ENCODE results near the gene GPR160. TPM values are rescaled to one million over a fixed set of nuclear protein-coding genes. Genes with fewer than 3 reads are reported as not detected.

The GPR160 gene
- total RNA-seq, 1 donor from 2014 or later: 1.3 TPM

DNA sequence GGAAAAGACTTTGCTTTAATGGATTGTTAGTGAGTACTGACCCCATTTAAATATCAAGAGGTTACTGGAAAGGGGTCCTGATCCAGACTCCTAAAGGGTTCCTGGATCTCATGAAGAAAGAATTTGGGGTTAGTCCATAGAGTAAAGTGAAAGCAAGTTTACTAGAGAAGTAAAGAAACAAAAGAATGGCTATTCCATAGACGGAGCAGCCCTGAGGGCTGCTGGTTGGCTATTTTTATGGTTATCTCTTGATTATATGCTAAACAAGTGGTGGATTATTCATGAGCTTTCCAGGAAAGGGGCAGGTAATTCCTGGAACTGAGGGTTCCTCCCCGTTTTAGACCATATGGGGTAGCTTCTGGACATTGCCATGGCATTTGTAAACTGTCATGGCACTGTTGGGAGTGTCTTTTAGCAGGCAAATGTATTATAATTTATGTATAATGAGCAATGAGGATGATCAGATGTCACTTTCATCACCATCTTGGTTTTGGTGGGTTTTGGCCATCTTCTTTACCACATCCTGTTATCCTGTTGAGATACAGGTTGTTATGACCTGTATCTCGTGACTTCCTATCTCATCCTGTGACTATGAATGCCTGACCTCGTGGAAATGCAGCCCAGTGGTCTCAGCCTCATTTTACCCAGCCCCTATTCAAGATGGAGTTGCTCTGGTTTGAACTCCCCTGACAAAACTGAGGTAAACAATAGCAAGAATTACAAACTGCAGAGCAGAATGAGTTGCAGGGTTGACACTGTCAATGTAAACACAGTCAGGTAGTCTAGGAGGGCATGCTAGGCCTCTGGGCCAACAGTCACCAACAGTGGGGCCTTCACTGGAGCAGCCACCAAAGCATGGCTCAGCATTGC lies 10.3 kb upstream of the GPR160 start:
- no peak for DNase-seq

DNA sequence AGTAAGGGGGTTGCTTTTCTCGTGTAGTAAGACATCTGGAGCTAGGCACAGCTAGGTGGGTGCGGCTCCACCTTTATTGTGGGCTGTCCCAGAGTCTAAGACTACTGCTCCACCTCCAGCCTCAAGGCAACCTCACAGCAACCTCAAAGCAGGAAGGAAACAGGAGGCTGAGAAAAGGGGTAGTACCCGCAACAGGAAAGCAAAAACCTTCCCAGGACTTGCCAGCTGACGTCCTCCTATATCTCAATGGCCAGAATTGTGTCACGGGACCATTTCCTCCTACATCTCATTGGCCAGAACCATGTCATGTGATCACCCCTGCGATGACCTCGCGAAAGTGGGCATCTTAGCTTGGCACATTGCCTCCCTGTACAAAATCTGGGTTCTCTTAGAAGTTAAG lies 4.3 kb upstream of the GPR160 start:
- DNase-seq: no peak

DNA sequence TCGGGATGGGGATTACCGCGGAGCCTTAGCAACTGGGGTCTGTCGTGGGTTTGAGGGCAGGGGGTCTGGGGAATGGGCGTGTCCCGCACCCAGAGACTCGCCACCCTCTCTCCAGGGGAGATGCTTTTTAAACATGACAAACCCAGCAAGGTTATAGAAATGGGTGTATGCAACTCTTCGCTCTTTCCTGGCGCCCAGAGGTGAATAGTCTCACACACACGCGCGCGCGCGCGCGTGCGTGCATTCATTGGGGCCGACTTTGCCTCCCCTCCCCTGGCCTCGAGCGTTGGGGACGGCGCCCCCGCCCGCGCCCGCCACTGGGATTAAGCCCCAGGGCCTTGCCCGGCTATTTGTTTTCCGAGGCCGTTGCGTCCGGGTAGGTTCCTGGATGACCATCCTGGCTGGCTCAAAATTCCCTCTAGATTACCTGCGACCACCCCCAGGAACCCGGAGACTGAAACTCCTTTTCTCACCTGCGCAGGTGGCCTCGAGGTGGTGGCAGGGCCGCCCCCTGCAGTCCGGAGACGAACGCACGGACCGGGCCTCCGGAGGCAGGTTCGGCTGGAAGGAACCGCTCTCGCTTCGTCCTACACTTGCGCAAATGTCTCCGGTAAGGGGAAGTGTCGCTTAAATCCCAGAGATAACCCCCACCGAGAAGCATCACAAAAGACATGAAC lies 777 bp downstream of the GPR160 start:
- peak; percentile 15 for DNase-seq

DNA sequence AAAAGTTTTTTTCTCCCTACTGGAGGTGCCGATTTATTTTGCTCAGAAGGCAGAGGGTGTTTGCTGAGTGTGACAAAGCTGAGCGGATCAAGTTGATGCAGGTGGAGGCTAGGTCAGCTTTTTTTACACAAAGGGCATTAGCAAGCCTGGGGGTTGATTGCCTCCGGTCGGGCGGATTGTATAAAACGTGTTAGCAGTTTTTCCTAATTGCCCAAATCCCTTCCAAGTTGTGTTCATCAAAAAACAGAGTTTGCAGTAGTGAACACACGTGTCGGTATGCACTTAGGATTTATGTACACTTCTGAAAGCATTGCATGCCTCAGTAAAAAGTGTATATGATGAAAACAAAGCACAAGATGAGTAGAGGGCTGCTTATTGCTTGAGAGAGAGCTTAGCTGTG lies 2.6 kb downstream of the GPR160 start:
- DNase-seq: no peak

DNA sequence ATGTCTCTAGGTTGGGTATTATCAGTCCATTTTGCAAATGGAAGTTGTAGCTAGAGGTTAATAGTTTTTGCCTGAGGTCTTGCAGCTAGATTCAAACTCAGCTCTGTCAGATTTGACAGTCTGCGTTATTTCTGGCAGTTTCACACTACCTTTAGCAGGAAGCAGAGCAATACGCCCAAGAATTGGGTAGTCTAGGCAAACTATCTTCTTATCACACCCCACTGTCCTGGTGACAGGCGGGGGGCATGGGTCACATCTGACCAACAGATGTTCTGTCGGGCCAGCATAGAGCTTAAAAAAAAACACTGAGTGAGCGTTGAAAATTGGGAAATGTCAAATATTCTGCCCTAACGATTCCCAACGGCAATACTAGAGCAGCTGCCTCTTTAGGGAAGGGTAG lies 5.7 kb downstream of the GPR160 start:
- no peak for DNase-seq

DNA sequence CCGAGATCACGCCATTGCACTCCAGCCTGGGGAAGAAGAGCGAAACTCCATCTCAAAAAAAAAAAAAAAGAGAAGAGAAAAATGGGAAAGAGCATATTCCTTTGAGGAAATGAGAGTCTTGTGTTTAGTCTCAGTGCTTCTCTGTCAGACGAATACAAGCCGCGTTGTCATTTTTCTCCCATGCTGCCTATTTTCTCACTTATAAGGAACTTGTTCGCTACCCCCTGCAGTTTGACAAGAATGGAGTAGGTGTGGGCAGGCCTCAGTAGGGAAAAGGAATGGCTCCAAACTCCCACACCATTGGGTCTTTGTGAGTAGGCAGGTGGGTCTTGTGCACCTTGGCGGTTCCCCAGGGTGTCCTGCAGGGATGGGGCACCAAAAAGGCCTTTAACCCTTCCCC lies 6.5 kb downstream of the GPR160 start:
- DNase-seq: no peak

DNA sequence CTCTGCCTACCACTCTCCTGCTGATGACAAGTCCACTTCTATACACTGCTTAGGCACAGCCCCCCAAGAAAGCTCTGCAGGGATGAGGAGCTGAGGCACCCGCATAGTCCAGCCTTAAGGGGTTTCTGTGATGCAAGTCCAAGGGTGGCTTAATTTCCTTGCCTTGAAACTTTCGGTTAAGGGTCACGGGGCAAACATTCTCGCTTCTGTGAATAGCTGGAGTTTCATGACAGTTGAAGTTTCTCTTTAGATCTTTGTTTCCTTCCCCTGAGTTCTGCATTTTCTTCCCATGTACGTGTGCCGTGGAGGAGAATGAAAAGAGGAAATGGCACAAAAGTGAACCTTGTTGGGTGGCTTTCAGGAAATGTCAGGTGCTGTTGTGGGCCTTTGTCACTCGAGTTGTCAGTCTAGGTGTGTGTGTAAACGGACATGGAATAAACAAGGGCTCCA lies 7.0 kb downstream of the GPR160 start:
- DNase-seq: peak; percentile 12

DNA sequence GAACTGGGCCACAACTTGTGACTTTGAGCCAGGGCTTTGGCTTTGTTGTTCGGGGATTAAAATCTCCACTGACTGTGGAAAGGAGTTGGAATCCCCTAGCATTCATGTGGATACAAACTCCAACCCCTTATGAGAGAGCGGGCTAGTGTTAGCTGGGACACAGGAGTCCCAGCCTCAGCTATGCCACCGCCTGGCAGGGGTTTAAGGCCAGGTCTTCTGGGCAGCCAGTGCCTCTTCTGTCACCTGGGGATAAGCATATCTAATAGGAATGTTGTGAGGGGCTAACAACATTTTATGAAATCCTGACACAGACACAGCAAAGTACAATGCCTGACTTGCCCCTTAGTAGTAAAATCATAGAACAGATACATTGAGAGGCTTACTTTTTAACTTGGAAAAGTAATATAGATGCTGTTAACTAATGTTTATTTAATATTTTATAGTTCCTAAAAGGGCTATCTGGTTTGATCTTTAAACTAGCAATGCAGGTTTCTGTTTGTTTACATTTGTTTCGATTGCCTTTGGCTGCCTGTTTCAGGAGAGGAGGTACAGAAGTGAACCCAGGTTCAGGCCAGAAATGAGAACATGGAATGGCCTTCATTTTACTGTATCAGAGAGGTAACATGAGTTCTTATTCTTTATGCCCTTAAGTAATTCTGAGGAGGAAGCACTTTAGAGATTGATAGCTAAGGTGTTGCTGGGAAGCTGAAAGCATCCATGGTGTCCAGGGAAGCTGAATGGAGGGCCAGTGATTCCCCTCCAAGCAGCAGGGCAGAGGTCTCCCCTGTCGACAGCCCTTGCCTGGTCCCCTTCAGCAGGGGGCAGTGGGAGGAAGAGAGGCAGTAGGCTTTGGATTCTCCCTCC lies 8.7 kb downstream of the GPR160 start:
- DNase-seq: no peak

DNA sequence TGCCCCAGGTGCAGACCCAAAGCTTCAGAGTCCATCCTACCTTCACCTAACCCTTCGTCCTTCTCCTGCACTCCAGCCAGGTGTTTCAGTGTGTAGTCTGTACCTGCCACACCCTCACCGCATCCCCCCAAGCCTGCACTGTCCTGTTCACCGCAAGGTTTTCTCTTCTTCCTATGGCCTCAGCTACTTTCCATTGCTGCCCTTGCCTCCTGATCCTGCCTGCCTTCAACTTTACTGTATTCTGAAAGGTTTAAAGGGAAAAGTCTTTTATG lies 9.3 kb downstream of the GPR160 start:
- DNase-seq: no peak

DNA sequence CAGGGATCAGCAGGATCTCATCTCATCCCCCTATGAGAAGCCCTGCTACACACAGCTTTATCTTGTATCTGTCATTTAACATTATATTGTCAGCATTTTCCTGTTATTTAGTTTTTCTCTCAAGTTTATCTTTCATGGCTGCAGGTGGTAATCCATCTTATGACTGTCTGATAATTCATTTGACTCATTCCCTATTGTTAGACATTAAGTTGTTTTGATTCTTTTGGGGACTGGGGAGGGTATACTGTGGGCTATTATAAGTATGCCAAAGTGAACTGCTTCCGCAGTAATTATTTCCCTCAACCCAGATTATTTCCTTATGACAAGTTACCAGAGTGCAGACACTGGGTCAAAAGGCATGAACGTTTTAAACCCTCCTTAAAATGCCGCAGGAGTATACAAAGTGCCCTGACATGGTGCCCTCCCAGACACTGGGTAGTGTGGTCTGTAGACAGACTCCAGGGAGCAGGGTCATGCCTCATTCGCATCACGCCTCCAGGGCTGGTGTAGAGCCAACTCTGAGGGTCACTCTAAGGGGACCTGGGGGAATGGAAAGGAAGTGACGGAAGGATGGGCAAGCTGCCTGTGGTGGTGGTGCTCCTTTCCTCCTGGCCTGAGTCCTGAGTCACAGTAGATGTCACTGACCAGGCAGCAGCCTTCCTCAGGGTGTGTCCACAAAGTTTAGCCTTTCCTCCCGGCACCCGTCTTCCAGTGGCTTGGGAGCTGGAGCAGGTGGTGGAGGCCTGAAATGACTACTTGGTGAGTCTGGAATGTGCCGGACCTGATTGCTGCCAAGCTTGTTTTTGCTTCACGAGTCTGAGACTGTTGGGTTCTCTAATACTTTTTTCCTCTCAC lies 11.6 kb downstream of the GPR160 start:
- peak; percentile 5 for DNase-seq

DNA sequence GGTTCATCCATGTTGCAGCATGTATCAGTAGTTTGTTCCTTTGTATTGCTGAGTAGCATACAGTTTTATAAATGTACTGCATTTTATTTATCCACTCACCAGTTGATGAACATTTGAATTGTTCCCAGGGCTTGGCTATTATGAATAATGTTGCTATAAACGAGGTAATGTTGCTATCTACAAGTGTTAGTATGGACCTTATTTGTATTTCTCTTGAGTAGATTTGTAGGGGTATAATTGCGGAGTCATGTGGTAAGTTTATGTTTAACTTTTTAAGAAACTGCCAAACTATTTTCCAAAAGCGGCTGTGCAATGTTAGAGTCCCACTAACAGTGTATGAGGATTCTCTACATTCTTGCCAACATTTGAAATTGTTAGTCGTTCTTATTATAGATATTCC lies 13.0 kb downstream of the GPR160 start:
- DNase-seq: no peak

DNA sequence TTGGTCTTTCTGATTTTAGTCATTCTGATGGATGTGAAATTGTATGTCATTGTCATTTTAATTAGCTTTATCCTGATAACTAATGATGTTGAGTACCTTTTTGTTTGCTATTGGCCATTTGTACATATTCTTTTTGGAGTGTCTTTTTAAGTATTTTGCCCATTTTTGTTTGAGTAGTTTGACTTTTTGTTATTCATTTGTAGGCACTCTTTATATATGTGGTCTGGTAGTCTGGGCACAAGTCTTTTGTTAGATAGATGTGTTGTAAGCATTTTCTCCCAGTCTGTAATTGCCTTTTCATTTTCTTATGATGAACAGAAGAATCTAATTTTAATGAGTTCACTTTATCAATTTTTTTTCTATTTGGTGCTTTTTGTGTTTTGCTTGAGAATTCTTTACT lies 14.6 kb downstream of the GPR160 start:
- DNase-seq: no peak

DNA sequence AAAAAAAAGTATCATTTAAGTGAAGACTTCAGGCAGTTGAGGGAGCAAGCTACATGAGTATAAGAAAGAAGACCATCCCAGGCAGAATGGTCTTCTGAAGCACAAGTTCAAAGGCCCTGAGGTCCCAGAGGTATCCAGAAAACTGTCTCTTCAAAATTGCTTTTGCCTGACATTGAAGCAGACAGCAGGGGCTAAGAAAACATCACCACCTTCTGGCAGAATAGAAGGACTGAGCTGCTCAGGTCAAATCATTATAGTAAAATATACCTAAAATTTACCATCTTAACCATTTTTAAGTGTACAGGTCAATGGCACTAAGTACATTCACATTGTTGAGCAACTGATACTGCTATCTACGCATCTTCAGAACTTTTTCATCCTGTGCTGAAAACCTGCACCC lies 16.4 kb downstream of the GPR160 start:
- no peak for DNase-seq

DNA sequence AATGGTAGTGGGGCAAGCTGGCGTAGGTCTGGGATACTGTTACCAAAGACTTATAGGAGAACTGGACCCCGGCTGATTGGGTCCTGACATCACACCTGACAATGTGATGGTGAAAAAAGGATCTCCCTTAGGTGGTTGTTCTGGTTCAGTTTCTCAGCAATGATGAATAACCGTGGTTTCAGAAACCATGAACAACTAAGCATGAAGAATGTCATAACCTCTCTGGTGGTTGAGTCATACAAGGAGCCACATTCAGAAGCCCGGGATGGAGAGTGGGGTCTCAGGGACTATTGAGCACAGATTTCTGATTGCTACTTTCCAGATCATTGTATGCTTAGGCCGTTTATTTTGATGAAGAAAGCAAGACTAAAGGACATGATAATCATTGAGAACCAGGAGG lies 17.4 kb downstream of the GPR160 start:
- DNase-seq: no peak

DNA sequence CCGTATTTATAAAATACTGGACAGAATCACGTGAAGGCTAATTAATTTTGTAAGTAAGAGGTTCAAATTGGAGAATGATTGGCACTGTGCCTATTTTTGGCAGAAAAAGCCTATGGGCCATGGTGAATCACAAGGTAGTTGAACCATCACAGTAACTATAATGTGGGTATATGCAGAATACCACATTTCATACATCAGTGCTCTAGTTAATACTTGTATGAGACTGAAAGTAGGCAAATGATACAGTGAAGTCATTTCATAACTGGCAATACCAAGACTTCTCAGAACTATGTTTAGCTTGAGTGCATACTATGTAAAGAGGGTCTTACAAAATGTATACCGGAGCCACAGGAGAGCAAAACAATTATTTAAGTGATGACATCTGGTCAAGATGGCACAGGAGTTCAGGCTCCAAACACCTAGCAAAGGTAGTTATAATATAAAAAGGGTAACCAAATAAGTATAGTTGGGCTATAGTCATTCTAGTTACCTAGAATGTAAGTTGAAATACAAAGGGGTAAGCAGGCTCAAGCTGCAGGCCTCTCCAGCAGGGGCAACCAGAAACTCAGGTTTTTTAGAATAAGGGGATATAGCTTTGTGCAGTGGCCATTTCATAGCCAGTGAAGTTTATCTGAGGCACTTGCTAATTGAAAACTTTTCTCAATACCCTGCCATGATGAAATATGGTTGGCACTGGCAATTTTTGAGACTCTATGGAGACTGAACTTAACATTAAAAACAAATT lies 19.1 kb downstream of the GPR160 start:
- DNase-seq: no peak

DNA sequence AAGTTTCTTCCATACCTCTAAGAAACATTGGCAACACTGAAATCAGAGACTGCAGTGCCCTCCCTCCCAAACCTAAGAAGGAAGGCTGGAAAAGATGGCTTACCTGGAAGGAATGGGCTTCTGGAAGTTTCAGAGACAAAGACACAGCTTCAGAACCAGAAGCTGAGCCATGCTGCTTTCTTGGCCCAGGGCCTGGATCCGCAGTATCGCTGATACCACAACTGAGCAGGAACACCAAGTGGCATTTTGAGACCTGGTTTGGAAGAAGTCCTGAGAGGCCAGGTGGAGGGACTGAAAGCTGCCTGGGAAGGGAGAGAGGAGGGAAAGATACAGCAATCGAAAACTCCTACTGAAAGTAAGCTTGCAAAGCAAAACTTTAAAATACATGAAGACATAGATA lies 19.8 kb downstream of the GPR160 start:
- DNase-seq: no peak

DNA sequence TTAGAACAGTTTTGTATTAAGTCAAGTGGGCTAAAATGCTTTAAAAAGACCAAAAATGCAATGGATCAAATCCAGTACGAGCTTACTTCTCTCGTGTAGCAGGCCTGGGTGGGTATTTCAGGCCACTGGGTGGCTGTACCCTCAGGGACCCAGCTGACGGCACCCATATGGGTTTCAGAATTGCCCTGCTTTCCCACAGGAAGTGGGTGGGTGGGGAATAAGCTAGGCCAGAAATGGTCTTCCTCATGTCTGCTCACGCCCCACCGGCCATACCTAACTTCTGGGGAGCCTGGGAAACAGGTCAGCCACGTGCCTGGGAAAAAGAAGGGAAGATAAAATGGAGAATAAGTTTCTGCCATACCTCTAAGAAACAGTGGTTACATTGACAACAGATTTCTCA lies 20.3 kb downstream of the GPR160 start:
- DNase-seq: no peak

DNA sequence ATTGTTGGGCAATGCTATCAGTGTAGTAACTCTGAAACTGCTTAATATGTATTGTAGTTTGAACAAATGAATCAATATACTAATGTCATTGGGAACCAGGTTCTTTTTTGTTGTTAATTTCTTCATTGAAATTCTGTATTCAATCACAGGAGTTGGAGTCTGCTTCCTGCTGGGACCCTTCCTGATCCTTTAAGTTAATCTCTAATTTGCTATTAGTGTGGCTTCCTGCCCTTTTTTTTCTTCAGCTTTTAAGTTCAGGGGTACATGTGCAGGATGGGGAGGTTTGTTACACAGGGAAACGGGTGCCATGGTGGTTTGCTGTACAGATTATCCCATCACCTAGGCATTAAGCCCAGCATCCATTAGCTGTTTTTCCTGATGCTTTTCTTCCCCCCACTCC lies 21.7 kb downstream of the GPR160 start:
- DNase-seq: no peak

DNA sequence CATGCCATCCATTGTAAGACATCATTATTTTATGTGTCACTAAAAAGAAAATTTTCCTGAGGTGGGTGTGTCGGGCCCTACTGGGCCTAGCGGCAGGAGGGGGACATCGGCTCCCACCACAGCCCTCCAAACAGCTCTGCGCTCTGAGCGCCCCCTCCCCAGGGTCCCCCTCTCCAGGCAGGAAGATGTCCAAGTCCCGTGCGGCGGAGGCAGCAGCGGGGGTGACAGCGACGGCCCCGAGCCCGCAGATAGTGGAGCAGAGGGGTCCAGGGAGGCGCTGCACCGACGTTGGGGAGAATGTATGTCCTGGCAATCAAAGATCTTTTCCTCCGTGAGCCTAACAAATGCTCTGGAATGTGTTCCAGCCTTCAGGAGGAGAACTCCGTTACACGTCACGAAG lies 24.3 kb downstream of the GPR160 start:
- no peak for DNase-seq

DNA sequence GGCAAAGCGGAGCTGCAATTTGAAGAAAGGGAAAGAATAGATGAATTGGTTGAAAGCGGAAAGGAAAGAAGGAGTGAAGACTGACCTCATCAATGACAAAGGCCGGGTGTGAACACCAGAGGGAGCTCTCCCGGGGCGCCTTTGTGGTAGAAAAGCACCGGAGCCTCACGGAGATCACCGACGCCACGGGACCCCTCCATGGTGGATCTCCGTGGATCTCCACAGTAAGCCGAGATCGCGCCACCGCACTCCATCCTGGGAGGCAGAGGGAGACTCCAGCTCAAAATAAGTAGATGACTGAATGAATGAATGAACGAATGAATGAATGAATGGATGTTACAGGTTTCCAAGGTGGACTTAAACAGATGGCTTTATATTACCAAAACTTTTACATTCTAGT lies 25.0 kb downstream of the GPR160 start:
- DNase-seq: no peak

DNA sequence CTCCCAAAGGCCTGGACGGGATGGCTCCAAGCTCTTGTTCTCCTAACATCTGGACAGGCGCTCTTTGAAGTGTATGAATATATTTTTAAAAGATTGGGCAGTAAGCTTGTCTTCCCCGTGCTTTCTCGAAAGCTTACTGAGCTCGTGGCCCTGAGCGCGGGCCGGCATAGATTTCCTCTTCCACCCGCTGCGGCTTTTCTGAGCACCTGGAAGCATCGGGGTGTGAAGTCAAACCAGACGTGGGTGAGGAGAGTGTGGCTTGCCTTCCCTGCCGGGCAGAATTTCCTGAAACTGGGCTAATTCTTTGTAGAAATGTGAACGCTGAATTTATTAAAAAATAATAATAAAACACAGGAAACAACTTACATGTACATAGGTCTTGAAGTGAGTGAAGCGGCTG lies 25.9 kb downstream of the GPR160 start:
- DNase-seq: no peak

DNA sequence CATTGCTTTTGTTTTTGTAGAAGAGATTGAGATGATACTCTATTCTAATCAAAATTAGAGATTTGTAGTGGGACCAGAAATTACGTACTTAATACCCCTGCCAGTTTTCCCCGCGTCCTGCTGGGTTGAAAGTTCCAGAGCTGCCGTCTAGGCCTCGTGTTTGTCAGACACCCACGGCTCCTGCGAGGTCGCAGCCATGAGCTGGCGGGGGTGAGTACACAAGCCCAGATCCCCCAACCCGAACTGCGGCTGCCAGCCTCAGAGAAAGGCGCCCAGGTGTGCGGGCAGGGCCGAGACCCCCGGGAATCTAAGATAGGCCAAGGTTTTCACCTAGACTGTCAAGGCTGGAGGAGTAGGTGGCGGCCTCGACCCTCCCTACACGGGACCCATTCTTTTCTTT lies 26.3 kb downstream of the GPR160 start:
- no peak for DNase-seq

All from tongue (tissue), 2 donors.